NCI-H1417 (cell line): Measurements from ENCODE around the gene USP51.
"Not testable (repeated sequence)": the region's sequence is repeated elsewhere in the genome, so short reads cannot be mapped to it uniquely, and the experiment has no call there.

Experiments
- DNase-seq, 3 experiments: peaks; one replicate each; lab custom pipeline; 2025; lab: John Stamatoyannopoulos, UW

USP51 gene

GRCh38 chrX:55489314-55490009 is at the start of gene USP51:
TSS of gene USP51 (minus strand) at chrX:55489848. CDS start at chrX:55488939, 909 bp downstream.
- peak in 2 of 3 experiments; percentile 39 to 69 for DNase-seq

- DNase-seq = no peak
Observed at GRCh38 chrX:55524487-55524886, 34.8 kb upstream of the USP51 start.

- peak in 2 of 3 experiments; percentile 7 to 56 for DNase-seq
Observed at GRCh38 chrX:55523356-55523755, 33.7 kb upstream of the USP51 start.

GRCh38 chrX:55522596-55523276 is 33.1 kb upstream of the USP51 start:
- DNase-seq = no peak

- no peak for DNase-seq
Observed at GRCh38 chrX:55521687-55522086, 32.0 kb upstream of the USP51 start.

- DNase-seq = not testable (repeated sequence)
Observed at GRCh38 chrX:55516794-55517481, 27.3 kb upstream of the USP51 start.

- DNase-seq = not testable (repeated sequence)
Observed at GRCh38 chrX:55513045-55513737, 23.5 kb upstream of the USP51 start.

- DNase-seq = not testable (repeated sequence)
Observed at GRCh38 chrX:55508410-55509152, 18.9 kb upstream of the USP51 start.

- not testable (repeated sequence) for DNase-seq
Observed at GRCh38 chrX:55507699-55508098, 18.1 kb upstream of the USP51 start.

- not testable (repeated sequence) for DNase-seq
Observed at GRCh38 chrX:55507010-55507409, 17.4 kb upstream of the USP51 start.

- no peak for DNase-seq
Observed at GRCh38 chrX:55490974-55491373, 1.3 kb upstream of the USP51 start.

- no peak for DNase-seq
Observed at GRCh38 chrX:55490121-55490520, 473 bp upstream of the USP51 start.

GRCh38 chrX:55488593-55489313 is 895 bp downstream of the USP51 start:
- peak in 2 of 3 experiments; percentile 68 to 69 for DNase-seq

GRCh38 chrX:55488006-55488592 is 1.5 kb downstream of the USP51 start:
- no peak for DNase-seq

GRCh38 chrX:55487143-55487542 is 2.5 kb downstream of the USP51 start:
- DNase-seq = no peak

GRCh38 chrX:55486736-55487135 is 2.9 kb downstream of the USP51 start:
- no peak for DNase-seq

- no peak for DNase-seq
Observed at GRCh38 chrX:55484948-55485347, 4.7 kb downstream of the USP51 start.

GRCh38 chrX:55480390-55481062 is 9.1 kb downstream of the USP51 start:
- DNase-seq = no peak

- DNase-seq = not testable (repeated sequence)
Observed at GRCh38 chrX:55479956-55480355, 9.7 kb downstream of the USP51 start.

- not testable (repeated sequence) for DNase-seq
Observed at GRCh38 chrX:55465791-55466190, 23.9 kb downstream of the USP51 start.
